Measurements from ENCODE around the gene ROBO1. TPM values are rescaled to one million over a fixed set of nuclear protein-coding genes. Genes with fewer than 3 reads are reported as not detected.

ROBO1 gene
- total and polyA plus RNA-seq, 2 donors (not counting 3 experiments of a cell fraction or from before 2014, with no cell fraction given): 5.9 to 14.2 TPM

- no TSS peak for BruUV-seq (replicated peaks)
- CTCF ChIA-PET: no interaction called here
- intact Hi-C loops (cut with micrococcal nuclease): no loop called here
Measured at GRCh38 chr3:79255292-79255691, 512.5 kb downstream of the ROBO1 start.

More at GRCh38 chr3:79255292-79255691, 512.5 kb downstream of the ROBO1 start:
- FAIRE-seq (no peak), DNase-seq (ENCODE audit: low read depth, low spot score) (no peak)
- H2AFZ ChIP-seq (ENCODE audit: low read depth, low read length): no peak overlapping the region
- H3K9me1 ChIP-seq (replicated peaks; ENCODE audit: control insufficient read depth, extremely low read depth, insufficient read depth, low read length): no peaks in the 10 kb centered on the region
- no peak overlapping the region for H3K4me3 ChIP-seq (replicated peaks in 1 of 3; ENCODE audit: insufficient read depth in 1 of 3, low read depth in 1 of 3, low read length in 3 of 3)
- H3K79me2 ChIP-seq (ENCODE audit: control insufficient read depth, insufficient read depth, low read length): no peaks in the 10 kb centered on the region
- H3K36me3 ChIP-seq (ENCODE audit: control insufficient read depth in 2 of 2, extremely low read depth in 1 of 2, insufficient read depth in 2 of 2, low read length in 2 of 2): no peaks in the 10 kb centered on the region
- H3K4me2 ChIP-seq (ENCODE audit: insufficient read depth, low read length): no peak overlapping the region
- H3K27me3 ChIP-seq (ENCODE audit: control insufficient read depth in 2 of 2, insufficient read depth in 2 of 2, low read length in 2 of 2): no peaks in the 10 kb centered on the region
- H3K27ac ChIP-seq (ENCODE audit: insufficient read depth, low read depth, low read length): no peak overlapping the region
- H3K4me1 ChIP-seq (ENCODE audit: control insufficient read depth, extremely low read depth, insufficient read depth, low read length): no peaks in the 10 kb centered on the region
- H3K9me3 ChIP-seq (replicated peaks; ENCODE audit: control insufficient read depth, insufficient read depth, low read length): no peaks in the 10 kb centered on the region
- TF ChIP-seq POLR2AphosphoS5 (IDR thresholded peaks at IDR 0.05; ENCODE audit: insufficient read depth, low read depth, low read length): no peak
- TF ChIP-seq MAX (IDR thresholded peaks at IDR 0.05; ENCODE audit: insufficient read depth, insufficient read length): no peak
- no peak for TF ChIP-seq FOS (IDR thresholded peaks at IDR 0.05; ENCODE audit: borderline replicate concordance, insufficient read depth, low read length)
- TF ChIP-seq CTCF (IDR thresholded peaks at IDR 0.05; ENCODE audit: extremely low read depth in 1 of 2, insufficient read depth in 1 of 2, low read depth in 1 of 2, low read length in 2 of 2): no peak
- TF ChIP-seq MYC (IDR thresholded peaks at IDR 0.05; ENCODE audit: low read depth, low read length): no peak
- no peak for TF ChIP-seq JUN (IDR thresholded peaks at IDR 0.05; ENCODE audit: borderline replicate concordance, insufficient read depth, insufficient read length, low read depth)
- TF ChIP-seq GATA2 (IDR thresholded peaks at IDR 0.05; ENCODE audit: insufficient read depth, insufficient read length, low read depth, low read length): no peak
- TF ChIP-seq POLR2A (IDR thresholded peaks at IDR 0.05; ENCODE audit: low read depth, low read length): no peak
- H4K20me1 ChIP-seq (replicated peaks; ENCODE audit: control insufficient read depth, extremely low read depth, insufficient read depth, low read length): no peaks in the 10 kb centered on the region
- dilution Hi-C loops (cut with MboI; ENCODE audit: extremely low pct_ligation_motif_present, low sequenced_read_pairs): no loop called here
- POLR2A ChIA-PET: no interaction called here
- H3K9ac ChIP-seq (replicated peaks; ENCODE audit: extremely low read depth, insufficient read depth, low read length): no peak overlapping the region

Data from endothelial cell of umbilical vein (primary cell).